GM12875 (cell line): ENCODE data around the gene PARD3B.

ENCODE experiments used
- H3K4me3 ChIP-seq: one replicate; pipeline ENCODE4 v1.5.1; 2011; ENCODE audit warnings: low read depth, low read length, control low read depth
- CTCF ChIP-seq: IDR thresholded peaks from 2 replicates; pipeline ENCODE4 v1.5.1; 2011; ENCODE audit warnings: low read depth, mild to moderate bottlenecking, control low read depth, inconsistent platforms, low read length, moderate library complexity, borderline replicate concordance; ENCODE audit not compliant: insufficient read depth

PARD3B gene

GRCh38 chr2:204664708-204665121 lies 119.4 kb downstream of the PARD3B start:
- H3K4me3 ChIP-seq = no peak overlapping the region
- TF ChIP-seq CTCF = no peak

- no peak overlapping the region for H3K4me3 ChIP-seq
- no peak for TF ChIP-seq CTCF
Observed at GRCh38 chr2:204665207-204665606, 119.9 kb downstream of the PARD3B start.

- no peak overlapping the region for H3K4me3 ChIP-seq
- TF ChIP-seq CTCF = no peak
Observed at GRCh38 chr2:204665771-204666170, 120.5 kb downstream of the PARD3B start.

GRCh38 chr2:204667990-204668389 lies 122.7 kb downstream of the PARD3B start:
- H3K4me3 ChIP-seq = no peak overlapping the region
- TF ChIP-seq CTCF = no peak

- no peak overlapping the region for H3K4me3 ChIP-seq
- no peak for TF ChIP-seq CTCF
Observed at GRCh38 chr2:204669382-204669781, 124.1 kb downstream of the PARD3B start.

GRCh38 chr2:204670124-204670523 lies 124.8 kb downstream of the PARD3B start:
- TF ChIP-seq CTCF = no peak
- H3K4me3 ChIP-seq = no peak overlapping the region

GRCh38 chr2:204670756-204671155 lies 125.5 kb downstream of the PARD3B start:
- H3K4me3 ChIP-seq = no peak overlapping the region
- no peak for TF ChIP-seq CTCF
